H1 (cell line): ENCODE results near the gene PHLDA1. TPM values are rescaled to one million over a fixed set of nuclear protein-coding genes. Genes with fewer than 3 reads are reported as not detected.

ENCODE experiments used
- CTCF ChIA-PET: fragments of 300-600 bp; sonication (Branson Sonifier 250); formaldehyde crosslinking; loops from one replicate; lab custom pipeline; 2021; ENCODE audit not compliant: partially characterized antibody; lab: Charles Lee
- POLR2A ChIA-PET: fragments of 300-600 bp; sonication (Branson Sonifier 250); formaldehyde crosslinking; loops from one replicate; lab custom pipeline; 2021; ENCODE audit warnings: inconsistent platforms; ENCODE audit not compliant: partially characterized antibody; lab: Charles Lee
- DNase-seq, 2 experiments: peaks; one replicate each; pipeline versions ENCODE4 v3.0.0 to v3.0.0-alpha.2; 2010 to 2022; ENCODE audit warnings: low spot score in 2 of 2, low read depth in 1 of 2, mixed read lengths in 1 of 2
- FAIRE-seq: peaks from 2 replicates; lab custom pipeline; 2011; peaks lifted over from hg19 to GRCh38; lab: Jason Lieb, UNC
- H2AFZ ChIP-seq: 2 replicates; pipeline ENCODE4 v1.8.1; 2012; ENCODE audit warnings: low read length, inconsistent platforms
- H2AK5ac ChIP-seq: 2 replicates; pipeline ENCODE4 v1.6.1; 2013; ENCODE audit warnings: low read depth, low read length
- H2BK120ac ChIP-seq: replicated peaks from 2 replicates; pipeline ENCODE3; 2013; ENCODE audit warnings: low read depth, low read length, inconsistent platforms
- H2BK12ac ChIP-seq: 2 replicates; pipeline ENCODE4 v1.6.1; 2013; ENCODE audit warnings: low read depth, low read length
- H2BK15ac ChIP-seq: 2 replicates; pipeline ENCODE4 v1.6.1; 2013; ENCODE audit warnings: low read length
- H2BK20ac ChIP-seq: 2 replicates; pipeline ENCODE4 v1.6.1; 2013; ENCODE audit warnings: low read length
- H2BK5ac ChIP-seq: 2 replicates; pipeline ENCODE4 v1.6.1; 2013; ENCODE audit warnings: low read depth, low read length
- H3K14ac ChIP-seq: 2 replicates; pipeline ENCODE4 v1.6.1; 2013; ENCODE audit warnings: inconsistent platforms; ENCODE audit not compliant: insufficient read length
- H3K18ac ChIP-seq: 2 replicates; pipeline ENCODE4 v1.6.1; 2013; ENCODE audit warnings: low read length; ENCODE audit errors: extremely low read depth
- H3K23ac ChIP-seq: 2 replicates; pipeline ENCODE4 v1.6.1; 2013; ENCODE audit warnings: inconsistent platforms; ENCODE audit not compliant: insufficient read length
- H3K23me2 ChIP-seq: 2 replicates; pipeline ENCODE4 v1.6.1; 2013; ENCODE audit warnings: low read depth, low read length
- H3K27ac ChIP-seq: 2 replicates; pipeline ENCODE4 v1.6.1; 2011; ENCODE audit warnings: low read depth, low read length, inconsistent platforms
- H3K27me3 ChIP-seq, 4 experiments: replicated peaks in 1 of 4; 1 replicate in 1 of 4; 2 replicates in 3 of 4; pipeline versions ENCODE4 v1.6.1 to v1.8.1; 2011 to 2013; ENCODE audit warnings: low read length in 3 of 4, mild to moderate bottlenecking in 3 of 4, inconsistent platforms in 2 of 4, mixed read lengths in 2 of 4, moderate library complexity in 1 of 4; ENCODE audit not compliant: control insufficient read depth in 3 of 4, insufficient read depth in 3 of 4; ENCODE audit errors: extremely low read depth in 1 of 4
- H3K36me3 ChIP-seq, 4 experiments: 2 replicates each; pipeline versions ENCODE4 v1.6.1 to v1.8.1; 2011 to 2013; ENCODE audit warnings: mild to moderate bottlenecking in 4 of 4, low read length in 3 of 4, moderate library complexity in 2 of 4, control low read depth in 1 of 4, inconsistent platforms in 1 of 4; ENCODE audit not compliant: insufficient read depth in 4 of 4, control insufficient read depth in 2 of 4
- H3K4ac ChIP-seq: replicated peaks from 2 replicates; pipeline ENCODE3; 2013; ENCODE audit warnings: low read length, low read depth, mixed read lengths, inconsistent platforms; ENCODE audit not compliant: insufficient read length
- H3K4me1 ChIP-seq, 4 experiments: replicated peaks in 1 of 4; 1 replicate in 1 of 4; 2 replicates in 3 of 4; pipeline versions ENCODE4 v1.6.1 to v1.8.1; 2011 to 2013; ENCODE audit warnings: low read length in 3 of 4, inconsistent platforms in 2 of 4, mixed read lengths in 1 of 4; ENCODE audit not compliant: insufficient read depth in 4 of 4, control insufficient read depth in 3 of 4
- H3K4me2 ChIP-seq, 2 experiments: 2 replicates each; pipeline versions ENCODE4 v1.6.1 to v1.8.1; 2011 to 2013; ENCODE audit warnings: low read depth in 2 of 2, low read length in 2 of 2, control low read depth in 1 of 2, inconsistent platforms in 1 of 2, mild to moderate bottlenecking in 1 of 2; ENCODE audit not compliant: insufficient read depth in 1 of 2
- H3K4me3 ChIP-seq, 4 experiments: fragments of 200-600, 300-600 bp in 1 of 4; sonication (generic), shearing (Covaris generic), sonication (Bioruptor Twin) in 1 of 4; 2 replicates each; pipeline versions ENCODE4 v1.5.1 to v1.8.1; 2011 to 2016; ENCODE audit warnings: low read length in 4 of 4, low read depth in 3 of 4, control low read depth in 2 of 4, inconsistent platforms in 2 of 4, mild to moderate bottlenecking in 2 of 4, mixed read lengths in 1 of 4, moderate library complexity in 1 of 4; ENCODE audit not compliant: insufficient read depth in 2 of 4; ENCODE audit errors: extremely low read depth in 1 of 4
- H3K56ac ChIP-seq: replicated peaks from 2 replicates; pipeline ENCODE3; 2013; ENCODE audit warnings: low read depth, mild to moderate bottlenecking, mixed read lengths, low read length, inconsistent platforms; ENCODE audit not compliant: insufficient read length
- H3K79me1 ChIP-seq: 2 replicates; pipeline ENCODE4 v1.6.1; 2013; ENCODE audit warnings: low read depth, low read length, control low read depth
- H3K79me2 ChIP-seq, 2 experiments: 2 replicates each; pipeline versions ENCODE4 v1.6.1 to v1.8.1; 2012 to 2013; ENCODE audit warnings: low read length in 2 of 2, mild to moderate bottlenecking in 2 of 2, inconsistent platforms in 1 of 2; ENCODE audit not compliant: insufficient read depth in 2 of 2, control insufficient read depth in 1 of 2
- H3K9ac ChIP-seq, 4 experiments: replicated peaks in 1 of 4; 1 replicate in 1 of 4; 2 replicates in 3 of 4; pipeline versions ENCODE4 v1.6.1 to v1.8.1; 2011 to 2013; ENCODE audit warnings: low read depth in 3 of 4, low read length in 3 of 4, control low read depth in 2 of 4, mild to moderate bottlenecking in 2 of 4, moderate library complexity in 2 of 4, inconsistent platforms in 1 of 4; ENCODE audit errors: extremely low read depth in 1 of 4
- H3K9me3 ChIP-seq, 2 experiments: 2 replicates each; pipeline versions ENCODE4 v1.6.1 to v1.8.1; 2012 to 2013; ENCODE audit warnings: mild to moderate bottlenecking in 2 of 2, moderate library complexity in 2 of 2, control low read depth in 1 of 2, inconsistent platforms in 1 of 2, low read depth in 1 of 2, low read length in 1 of 2, mixed read lengths in 1 of 2; ENCODE audit not compliant: insufficient read depth in 2 of 2
- H4K20me1 ChIP-seq, 2 experiments: replicated peaks in 1 of 2; 2 replicates each; pipeline versions ENCODE3 to v1.8.1; 2011 to 2013; ENCODE audit warnings: inconsistent platforms in 2 of 2, low read length in 2 of 2, mild to moderate bottlenecking in 1 of 2; ENCODE audit not compliant: insufficient read depth in 2 of 2, control insufficient read depth in 1 of 2
- H4K5ac ChIP-seq: 2 replicates; pipeline ENCODE4 v1.6.1; 2013; ENCODE audit warnings: low read length, low read depth, mixed read lengths, inconsistent platforms; ENCODE audit not compliant: insufficient read length
- H4K8ac ChIP-seq: 2 replicates; pipeline ENCODE4 v1.8.0; 2013; ENCODE audit warnings: mild to moderate bottlenecking, moderate library complexity, low read length, inconsistent platforms; ENCODE audit not compliant: insufficient read depth; ENCODE audit errors: extremely low read depth
- H4K91ac ChIP-seq: replicated peaks from 2 replicates; pipeline ENCODE3; 2013; ENCODE audit warnings: low read length, mixed read lengths, inconsistent platforms; ENCODE audit not compliant: insufficient read length
- CHD1 ChIP-seq: IDR thresholded peaks from 2 replicates; pipeline ENCODE4 v1.6.1; 2012; ENCODE audit warnings: low read depth, low read length, improper control_type of control experiment
- GTF2F1 ChIP-seq: IDR thresholded peaks from 2 replicates; pipeline ENCODE4 v1.6.1; 2012; ENCODE audit warnings: low read depth, low read length, improper control_type of control experiment, borderline replicate concordance
- SIRT6 ChIP-seq: IDR thresholded peaks from one replicate; pipeline ENCODE4 v1.7.1; 2012; ENCODE audit warnings: low read length, inconsistent platforms
- WGBS, 2 experiments: shearing (Covaris generic) in 1 of 2; methylation state at CpG; one replicate each; pipeline versions ENCODE4 v1.1.6 to v1.1.7; 2013 to 2015; ENCODE audit warnings: low lambda C conversion rate in 2 of 2, mixed read lengths in 2 of 2, inconsistent platforms in 1 of 2, low coverage in 1 of 2, missing lambda C conversion rate in 1 of 2; ENCODE audit not compliant: insufficient replicate concordance in 2 of 2, insufficient coverage in 1 of 2, insufficient read length in 1 of 2; ENCODE audit errors: extremely low coverage in 1 of 2, missing lambda C conversion rate in 1 of 2; 5-methylcytosine and 5-hydroxymethylcytosine counted together
- polyA plus RNA-seq, 7 experiments: library from polyadenylated mRNA; depleted of rRNA in 3 of 7; stranded (reverse) in 5 of 7; unstranded in 2 of 7; fragments of >200 nt in 5 of 7; fragments of 200-250 nt in 2 of 7; gene quantifications; 1 replicate in 5 of 7; 2 replicates in 1 of 7; 4 replicates in 1 of 7; pipeline versions ENCODE4 v1.2.1 to v1.2.3, GENCODE V29; 2011 to 2013; ENCODE audit warnings: missing spikeins in 2 of 7, mixed read lengths in 2 of 7
- total RNA-seq: library from RNA; stranded (reverse); fragmentation: NEBNext Ultra II Directional; extraction: Animal tissue kit (Norgen Biotek cat#: 25700); gene quantifications from 2 replicates; pipeline ENCODE4 v1.2.1, GENCODE V29; 2021

The PHLDA1 gene
- total and polyA plus RNA-seq, 2 of the 8 experiments (the other 6 are each of a cell fraction or from before 2014, with no cell fraction given): 18.9 to 19.4 TPM

- Histone ChIP-seq H4K20me1 (peaks cover 0 to 3% of the 10 kb centered on the region in 2 experiments), H3K36me3 (peaks cover 0 to 3% (median 0%) of the 10 kb centered on the region in 4 experiments; a peak in 1 of 8 replicates), H4K91ac (peak overlapping the region; percentile 37), H3K56ac (no peak overlapping the region), H3K23me2 (peaks cover 6% of the 10 kb centered on the region; the same call in 1 of the 2 replicates), H3K14ac (no peak overlapping the region), H3K27me3 (no peaks in the 10 kb centered on the region), H2BK120ac (no peak overlapping the region), H2BK5ac (peak overlapping the region; percentile 62; the same call in 1 of the 2 replicates), H4K5ac (no peak overlapping the region), H2AK5ac (peak overlapping the region; percentile 99), H3K4me2 (no peak overlapping the region; a peak in 1 of 4 replicates), H2AFZ (no peak overlapping the region), H2BK15ac (peak overlapping the region; percentile 96), H3K9ac (no peak overlapping the region), H3K9me3 (peaks cover 4 to 6% of the 10 kb centered on the region in 2 experiments; a peak in 3 of 4 replicates), H3K79me2 (no peaks in the 10 kb centered on the region; a peak in 1 of 4 replicates), H3K23ac (no peak overlapping the region), H3K4ac (peak overlapping the region; percentile 12), H3K4me3 (no peak overlapping the region), H3K18ac (no peak overlapping the region), H3K4me1 (peaks cover 0 to 7% (median 5%) of the 10 kb centered on the region in 4 experiments; a peak in 6 of 7 replicates), H2BK20ac (peak overlapping the region; percentile 99; the same call in 1 of the 2 replicates), H4K8ac (no peak overlapping the region), H2BK12ac (peak overlapping the region; percentile 91; the same call in 1 of the 2 replicates), H3K79me1 (no peaks in the 10 kb centered on the region; the same call in none of the 2 replicates), H3K27ac (no peak overlapping the region)
- POLR2A ChIA-PET: no interaction called here
- FAIRE-seq (no peak), DNase-seq (no peak)
- CTCF ChIA-PET: no interaction called here
- 79% methylated on average over 8 of the region's 8 CpGs; no CpG with 5 or more reads in 1 of the 2 experiments for WGBS, 2 experiments
- TF ChIP-seq CHD1: no peak
- no peak for TF ChIP-seq GTF2F1
- no peak for TF ChIP-seq SIRT6
Measured at GRCh38 chr12:76007640-76008039, 23.9 kb downstream of the PHLDA1 start.
